Activated T-cell treated with anti-CD3 and anti-CD28 coated beads, Interleukin-2, amount 50 U/mL, for 24 hours (primary cell): ENCODE results near the gene THOC6.

ENCODE experiments used
- DNase-seq: peaks from one replicate; pipeline ENCODE4 v3.0.0-alpha.2; 2020
- H3K27ac Mint-ChIP-seq: 2 replicates; pipeline ENCODE4 v1.8.0; 2020; ENCODE audit warnings: mild to moderate bottlenecking, mixed read lengths
- H3K27me3 Mint-ChIP-seq: 2 replicates; pipeline ENCODE4 v1.8.0; 2020; ENCODE audit warnings: mixed read lengths
- H3K36me3 Mint-ChIP-seq: 2 replicates; pipeline ENCODE4 v1.8.0; 2020; ENCODE audit warnings: low read depth, mixed read lengths
- H3K4me1 Mint-ChIP-seq: 2 replicates; pipeline ENCODE4 v1.8.0; 2020; ENCODE audit warnings: low read depth, mixed read lengths
- H3K4me3 Mint-ChIP-seq: 2 replicates; pipeline ENCODE4 v1.8.0; 2020; ENCODE audit warnings: mild to moderate bottlenecking, moderate library complexity, mixed read lengths
- H3K9me3 Mint-ChIP-seq: 2 replicates; pipeline ENCODE4 v1.8.0; 2020; ENCODE audit warnings: mixed read lengths

THOC6 gene

DNA sequence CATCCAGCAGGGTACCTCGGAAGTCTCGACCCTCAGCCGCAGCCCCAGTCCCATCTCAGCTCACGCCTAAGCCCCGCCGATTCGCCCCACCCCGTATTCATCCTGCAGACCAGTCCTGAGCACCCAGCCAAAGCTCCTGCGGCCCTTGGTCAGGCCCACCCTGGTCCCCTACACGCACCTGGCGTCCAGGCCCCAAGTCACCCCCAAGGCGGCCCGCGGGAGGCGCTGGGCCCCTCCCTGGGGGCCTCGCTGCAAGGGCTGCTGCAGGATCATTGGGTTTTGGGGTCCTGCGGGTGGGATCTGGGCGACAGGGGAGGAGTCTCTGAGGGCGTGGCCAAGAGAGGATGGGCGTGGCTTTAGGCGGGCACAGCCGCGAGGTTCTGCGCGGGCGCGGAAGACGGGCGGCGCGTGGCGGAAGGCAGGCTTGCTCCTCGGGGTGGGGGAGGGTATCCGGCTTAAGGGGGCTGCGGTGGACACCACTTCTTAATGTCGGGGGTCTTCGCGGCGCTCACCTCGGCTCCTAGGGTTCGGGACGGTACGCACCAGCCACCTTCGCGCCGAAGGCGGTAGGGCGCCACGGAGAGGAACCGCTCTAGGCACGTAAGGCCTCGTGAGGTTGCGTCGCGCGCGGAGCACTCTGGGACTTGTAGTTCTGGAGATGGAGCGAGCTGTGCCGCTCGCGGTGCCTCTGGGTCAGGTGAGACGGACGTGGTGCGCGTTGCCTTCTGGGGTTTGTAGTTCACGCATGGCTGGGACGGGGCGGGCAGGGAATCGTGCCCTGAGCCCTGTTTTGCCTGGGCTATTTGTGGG lies at the start of gene THOC6, which contains the start of gene HCFC1R1:
Gene THOC6 (plus strand): TSS at position 367 of the 810 bp plus-strand sequence. CDS start 292 bp downstream, at position 659.
Gene HCFC1R1 (minus strand): TSS at position 274 of the 810 bp plus-strand sequence. CDS start 1 bp downstream, at position 273.
- H3K36me3 Mint-ChIP-seq: peaks cover 30% of the 10 kb centered on the region
- H3K27me3 Mint-ChIP-seq: peaks cover 7% of the 10 kb centered on the region
- peak within 1 kb of the TSS; percentile 88 for H3K4me3 Mint-ChIP-seq
- H3K27ac Mint-ChIP-seq: peak within 1 kb of the TSS; percentile 99
- no peaks in the 10 kb centered on the region for H3K9me3 Mint-ChIP-seq
- DNase-seq: peak; percentile 97
- H3K4me1 Mint-ChIP-seq: peaks cover 56% of the 10 kb centered on the region

DNA sequence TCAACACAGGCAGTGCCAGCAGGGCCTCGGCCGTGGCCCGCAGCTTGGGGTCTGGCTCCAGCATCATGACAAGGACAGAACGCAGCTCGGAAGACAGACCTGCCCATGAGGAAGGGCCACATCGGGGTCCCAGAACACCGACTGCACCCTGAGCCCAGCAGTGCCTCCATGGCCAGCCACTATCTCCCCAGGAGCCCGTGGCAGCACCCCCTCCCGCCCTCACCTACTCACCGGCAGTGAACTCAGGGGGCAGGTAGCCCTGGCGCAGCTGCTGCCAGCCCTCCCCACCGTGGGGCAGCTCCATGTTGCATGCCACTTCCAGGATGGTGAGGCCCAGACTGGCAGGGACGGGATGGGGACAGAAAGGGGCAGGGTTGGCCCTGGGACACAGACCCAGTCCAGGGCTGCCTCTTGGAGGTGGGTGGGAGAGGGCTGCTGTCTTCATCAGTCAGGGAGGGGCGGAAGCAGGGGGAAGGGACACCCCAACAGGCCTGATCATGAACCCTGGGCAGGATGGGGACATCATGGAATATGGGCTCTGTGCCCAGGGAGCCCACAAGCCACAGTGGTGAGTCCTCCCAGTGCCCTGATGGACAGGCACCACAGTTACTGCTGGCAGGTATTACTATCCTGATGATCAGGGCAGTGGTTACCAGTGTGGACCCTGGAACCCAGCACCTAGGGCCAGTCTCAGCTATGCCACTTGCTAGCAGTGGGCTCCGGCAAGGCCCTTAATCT lies 49.3 kb upstream of the THOC6 start:
- DNase-seq: no peak
- Mint-ChIP-seq H3K27me3 (no peaks in the 10 kb centered on the region), H3K4me1 (peaks cover 17% of the 10 kb centered on the region), H3K4me3 (no peak overlapping the region), H3K27ac (peak overlapping the region; percentile 8), H3K9me3 (no peaks in the 10 kb centered on the region), H3K36me3 (peaks cover 81% of the 10 kb centered on the region)

DNA sequence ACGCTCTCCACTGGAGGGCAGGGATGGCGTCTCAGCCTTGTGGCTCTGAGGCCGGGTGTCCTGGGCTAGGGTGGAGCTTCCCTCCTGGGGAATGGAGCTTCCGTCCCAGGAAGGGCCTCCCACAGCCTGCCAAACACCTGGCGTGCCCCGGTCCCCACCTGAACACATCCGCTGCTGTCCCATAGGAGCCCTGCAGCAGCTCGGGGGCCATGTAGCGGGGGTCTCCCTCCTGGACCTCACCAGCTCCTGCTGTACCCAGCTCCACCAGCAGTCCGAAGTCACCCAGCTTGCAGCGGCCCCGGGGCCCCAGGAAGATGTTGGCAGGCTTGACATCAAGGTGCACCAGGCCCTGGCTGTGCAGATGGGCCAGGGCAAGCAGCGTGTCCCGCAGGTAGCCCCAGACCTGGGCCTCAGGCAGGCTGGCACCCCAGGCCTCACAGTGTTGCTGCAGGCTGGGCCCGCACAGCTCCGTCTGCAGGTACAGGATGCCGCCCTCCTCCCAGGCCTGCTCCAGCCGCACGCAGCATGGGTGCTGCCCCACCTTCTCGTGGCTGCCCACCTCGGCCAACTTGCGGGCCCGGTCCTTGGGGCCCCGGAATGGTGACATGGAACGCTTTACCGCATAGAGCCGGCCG lies 48.6 kb upstream of the THOC6 start:
- Mint-ChIP-seq H3K27me3 (no peaks in the 10 kb centered on the region), H3K27ac (no peak overlapping the region), H3K4me3 (no peak overlapping the region), H3K4me1 (peaks cover 17% of the 10 kb centered on the region), H3K36me3 (peaks cover 83% of the 10 kb centered on the region), H3K9me3 (no peaks in the 10 kb centered on the region)
- no peak for DNase-seq

DNA sequence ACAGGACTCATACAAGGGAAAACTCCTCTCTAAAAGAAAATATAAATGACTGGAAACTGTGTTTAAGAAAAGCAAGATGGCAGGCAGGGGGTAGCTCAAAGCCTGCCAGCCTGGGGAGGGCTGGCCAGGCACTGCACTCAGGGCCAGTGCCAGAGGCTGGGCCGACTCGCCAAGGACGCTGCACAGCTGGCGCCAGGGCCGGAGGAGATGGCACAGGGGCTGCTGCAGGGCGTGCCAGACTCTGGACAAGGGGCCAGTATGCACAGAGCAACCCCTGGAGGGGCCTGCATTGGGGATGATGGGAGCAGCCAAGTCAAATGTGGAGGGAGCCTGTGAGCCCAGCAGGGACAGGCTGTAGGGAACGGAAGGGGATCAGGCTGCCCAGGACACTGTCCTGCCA lies 47.6 kb upstream of the THOC6 start:
- no peaks in the 10 kb centered on the region for H3K27me3 Mint-ChIP-seq
- no peak for DNase-seq
- H3K27ac Mint-ChIP-seq: no peak overlapping the region
- H3K4me3 Mint-ChIP-seq: no peak overlapping the region
- H3K9me3 Mint-ChIP-seq: no peaks in the 10 kb centered on the region
- peaks cover 78% of the 10 kb centered on the region for H3K36me3 Mint-ChIP-seq
- peaks cover 16% of the 10 kb centered on the region for H3K4me1 Mint-ChIP-seq

DNA sequence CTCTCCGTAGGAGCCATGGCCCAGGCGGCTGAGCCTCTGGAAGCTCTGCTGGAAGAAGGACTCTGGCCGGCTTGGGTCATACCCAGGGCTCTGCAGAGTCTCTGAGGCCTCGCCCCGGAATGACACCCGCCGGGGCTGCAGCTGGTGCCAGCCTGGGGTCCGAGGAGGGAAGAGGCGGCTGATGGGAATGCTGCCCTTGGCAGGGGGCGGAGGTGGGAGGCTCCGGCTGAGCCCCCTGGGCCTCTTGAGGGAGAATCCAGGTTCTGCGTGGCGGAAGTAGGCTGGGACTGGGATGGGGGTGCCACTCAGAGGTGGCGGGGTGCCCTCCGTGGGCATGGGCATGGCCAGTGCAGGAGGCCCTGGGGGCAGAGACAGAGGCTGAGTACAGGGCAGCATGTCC lies 47.2 kb upstream of the THOC6 start:
- no peak overlapping the region for H3K27ac Mint-ChIP-seq
- DNase-seq: no peak
- peaks cover 75% of the 10 kb centered on the region for H3K36me3 Mint-ChIP-seq
- H3K4me1 Mint-ChIP-seq: peaks cover 19% of the 10 kb centered on the region
- H3K4me3 Mint-ChIP-seq: no peak overlapping the region
- H3K9me3 Mint-ChIP-seq: no peaks in the 10 kb centered on the region
- H3K27me3 Mint-ChIP-seq: no peaks in the 10 kb centered on the region

DNA sequence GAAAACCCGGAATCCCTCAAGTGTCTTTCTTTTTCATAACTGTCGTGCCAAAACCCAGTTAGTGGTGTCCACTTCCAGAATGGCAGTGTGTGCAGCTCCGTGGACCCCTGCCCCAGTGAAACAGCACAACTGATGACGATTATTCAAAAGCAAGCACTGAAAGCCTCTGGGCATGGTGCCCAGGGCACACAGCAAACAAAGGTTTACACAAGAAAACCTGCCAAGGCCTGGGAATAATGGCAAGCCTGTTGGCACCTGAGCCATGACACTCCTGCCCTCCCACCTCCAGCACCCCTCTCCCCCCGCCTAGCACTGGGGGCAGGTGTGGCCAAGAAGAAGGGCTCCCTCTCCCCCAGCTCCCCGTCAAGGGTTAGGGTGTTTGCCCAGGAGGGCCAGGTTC lies 46.4 kb upstream of the THOC6 start:
- Mint-ChIP-seq H3K9me3 (no peaks in the 10 kb centered on the region), H3K4me3 (no peak overlapping the region), H3K4me1 (peaks cover 23% of the 10 kb centered on the region), H3K27me3 (no peaks in the 10 kb centered on the region), H3K27ac (peak overlapping the region; percentile 33), H3K36me3 (peaks cover 67% of the 10 kb centered on the region)
- no peak for DNase-seq

DNA sequence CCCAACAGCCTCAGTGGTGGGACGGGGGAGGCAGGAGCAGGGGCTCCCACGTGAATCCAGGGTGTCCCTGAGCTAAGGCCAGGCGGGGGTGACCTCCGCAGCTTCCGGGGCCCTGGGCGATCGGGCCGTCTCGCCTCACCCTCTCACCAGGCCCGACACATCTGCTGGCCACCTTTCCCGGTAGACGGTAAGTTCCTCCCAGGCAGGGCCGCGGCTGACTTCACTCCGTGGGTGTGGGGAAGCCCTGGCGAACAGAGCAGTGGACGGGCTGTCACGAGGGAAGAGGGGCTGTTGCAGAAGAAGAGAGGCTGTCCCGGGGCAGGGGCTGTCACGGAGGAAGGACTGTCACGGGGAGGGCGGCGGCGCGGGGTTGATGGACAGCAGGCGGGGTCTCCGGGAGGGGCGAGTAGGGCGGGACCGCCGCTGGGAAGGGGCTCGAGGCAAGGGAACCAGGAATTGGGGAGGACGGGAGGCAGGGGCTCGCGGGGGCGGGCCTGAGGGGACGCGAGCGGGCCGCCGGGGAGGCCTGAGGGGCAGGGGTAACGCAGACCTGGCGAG lies 44.1 kb upstream of the THOC6 start:
- no peak for DNase-seq
- no peaks in the 10 kb centered on the region for H3K9me3 Mint-ChIP-seq
- peaks cover 47% of the 10 kb centered on the region for H3K36me3 Mint-ChIP-seq
- peak overlapping the region; percentile 88 for H3K27ac Mint-ChIP-seq
- H3K27me3 Mint-ChIP-seq: peaks cover 3% of the 10 kb centered on the region
- peaks cover 33% of the 10 kb centered on the region for H3K4me1 Mint-ChIP-seq
- peak overlapping the region; percentile 90 for H3K4me3 Mint-ChIP-seq

DNA sequence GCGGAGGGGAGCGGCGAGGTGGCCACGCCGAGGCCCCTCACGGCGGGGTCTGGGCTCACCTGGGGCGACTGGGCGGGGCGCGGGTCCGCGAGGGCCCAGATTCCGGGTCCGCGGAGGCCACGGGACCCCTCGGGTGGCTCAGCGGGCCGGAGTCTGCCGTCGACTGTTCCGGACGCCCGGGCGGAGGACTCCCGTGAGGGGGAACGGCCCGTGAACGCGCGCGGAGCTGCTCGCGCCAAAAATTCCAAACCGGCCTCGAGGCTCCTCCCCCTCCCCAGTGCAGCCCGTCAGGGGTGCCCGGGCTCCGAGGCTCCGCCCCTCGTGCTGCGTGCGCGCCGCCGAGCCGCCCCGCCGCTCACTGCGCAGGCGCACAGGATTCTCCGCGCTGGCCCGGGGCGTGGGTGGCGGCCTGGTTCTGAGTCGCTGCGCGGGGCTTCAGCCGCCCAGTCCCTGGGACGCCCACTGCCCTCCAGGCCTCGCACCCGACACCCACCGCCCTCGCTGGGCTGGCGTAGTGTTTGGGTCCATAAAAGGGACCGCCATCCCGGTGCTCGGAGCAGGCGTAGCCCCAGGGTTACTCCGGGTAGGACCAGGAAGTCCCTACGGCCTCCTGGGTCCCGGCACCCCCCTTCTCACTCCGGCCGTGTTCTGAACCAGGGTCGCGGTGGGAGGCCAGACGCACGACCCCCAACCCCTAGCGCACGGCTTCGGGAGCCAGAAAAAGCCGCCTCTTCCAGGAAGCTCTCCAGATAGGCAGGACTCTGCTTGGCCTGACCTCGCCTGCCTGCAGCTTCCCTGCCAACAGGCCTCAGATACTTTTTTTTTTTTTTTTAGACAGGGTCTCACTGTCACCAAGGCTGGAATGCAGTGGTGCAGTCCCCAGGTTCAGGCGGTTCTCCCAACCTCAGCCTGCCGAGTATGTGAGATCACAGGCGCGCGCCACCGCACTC lies 43.3 kb upstream of the THOC6 start, which contains the start of gene PKMYT1:
Gene PKMYT1 (minus strand): TSS at position 220 of the 950 bp plus-strand sequence. CDS start 789 bp downstream, outside the sequence.
- H3K27me3 Mint-ChIP-seq: peaks cover 3% of the 10 kb centered on the region
- DNase-seq: peak; percentile 98
- H3K4me1 Mint-ChIP-seq: peaks cover 33% of the 10 kb centered on the region
- peak within 1 kb of the TSS; percentile 90 for H3K4me3 Mint-ChIP-seq
- H3K9me3 Mint-ChIP-seq: no peaks in the 10 kb centered on the region
- peak within 1 kb of the TSS; percentile 88 for H3K27ac Mint-ChIP-seq
- peaks cover 40% of the 10 kb centered on the region for H3K36me3 Mint-ChIP-seq

DNA sequence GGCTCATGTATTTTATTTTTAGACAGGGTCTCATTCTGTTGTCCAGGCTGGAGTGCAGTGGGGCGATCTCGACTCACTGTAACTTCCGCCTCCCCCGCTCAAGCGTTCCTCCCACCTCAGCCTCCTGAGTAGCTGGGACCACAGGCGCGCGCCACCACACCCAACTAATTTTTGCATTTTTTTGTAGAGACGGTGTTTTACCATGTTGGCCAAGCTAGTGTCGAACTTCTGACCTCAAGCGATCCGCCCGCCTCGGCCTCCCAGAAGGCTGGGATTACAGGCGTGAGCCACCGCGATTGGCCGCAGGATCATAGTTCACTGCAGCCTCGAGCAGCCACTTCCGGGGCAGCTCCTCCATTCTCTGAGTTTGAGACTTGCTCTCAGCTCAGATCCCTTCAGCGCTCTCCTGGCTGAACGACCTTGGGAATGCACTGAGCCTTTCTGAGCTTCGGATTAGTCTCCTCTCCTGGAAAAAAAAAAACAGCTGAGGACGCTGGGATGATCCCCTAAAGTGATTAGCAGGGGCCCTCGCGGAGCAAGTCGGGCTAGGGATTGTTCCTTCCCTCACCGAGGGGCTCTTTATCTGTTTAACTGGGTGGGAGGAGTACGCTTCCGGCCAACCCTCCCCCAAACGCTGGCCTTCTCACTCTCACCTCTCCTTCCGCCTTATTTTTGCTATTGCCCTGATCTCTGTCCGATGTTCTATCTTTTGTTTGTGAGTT lies 42.5 kb upstream of the THOC6 start:
- DNase-seq: no peak
- peaks cover 3% of the 10 kb centered on the region for H3K27me3 Mint-ChIP-seq

DNA sequence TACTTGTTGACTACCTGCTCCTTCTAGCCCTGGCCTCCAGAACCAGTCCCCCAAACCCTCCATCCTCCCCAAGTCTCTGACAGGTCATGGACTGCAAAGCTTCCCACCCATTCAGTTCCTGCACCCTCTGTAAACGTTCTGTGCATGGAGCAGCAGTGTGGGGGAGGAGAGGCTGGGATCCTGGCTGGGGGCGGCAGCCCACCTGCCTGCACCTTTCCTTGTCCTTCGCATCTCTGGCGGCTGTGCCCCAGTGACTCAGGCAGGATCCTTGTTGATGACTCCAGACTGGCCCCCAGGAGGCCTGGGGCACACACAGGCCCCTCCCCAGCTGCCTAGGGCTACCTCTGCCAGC lies 42.0 kb upstream of the THOC6 start:
- H3K27me3 Mint-ChIP-seq: peaks cover 5% of the 10 kb centered on the region
- peak overlapping the region; percentile 60 for H3K4me3 Mint-ChIP-seq
- H3K27ac Mint-ChIP-seq: peak overlapping the region; percentile 45

More for the DNA sequence above, 42.5 kb upstream of the THOC6 start:
- Mint-ChIP-seq H3K27ac (peak overlapping the region; percentile 88), H3K4me3 (peak overlapping the region; percentile 90), H3K9me3 (no peaks in the 10 kb centered on the region), H3K4me1 (peaks cover 33% of the 10 kb centered on the region), H3K36me3 (peaks cover 31% of the 10 kb centered on the region)

DNA sequence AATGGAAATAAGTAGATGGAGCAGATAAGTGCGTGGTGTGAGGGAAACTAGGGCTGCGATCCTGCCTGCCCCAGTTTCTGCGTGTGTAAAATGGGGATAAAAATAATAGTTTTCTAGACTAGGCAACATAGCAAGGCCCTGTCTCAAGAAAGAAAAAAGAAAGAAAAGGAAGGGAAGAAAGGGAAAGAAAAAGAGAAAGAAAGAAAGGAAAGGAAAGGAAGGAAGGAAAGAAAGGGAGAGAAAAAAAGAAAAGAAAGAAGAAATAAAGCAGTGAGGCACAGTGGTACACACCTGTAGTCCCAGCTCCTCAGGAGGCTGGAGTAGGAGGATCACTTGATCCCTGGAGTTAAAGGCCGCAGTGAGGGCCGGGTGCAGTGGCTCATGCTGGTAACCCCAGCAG lies 41.4 kb upstream of the THOC6 start:
- Mint-ChIP-seq H3K36me3 (peaks cover 21% of the 10 kb centered on the region), H3K4me1 (peaks cover 33% of the 10 kb centered on the region), H3K9me3 (no peaks in the 10 kb centered on the region), H3K27ac (no peak overlapping the region), H3K4me3 (peak overlapping the region; percentile 60), H3K27me3 (peaks cover 5% of the 10 kb centered on the region)
- DNase-seq: no peak

More for the DNA sequence above, 42.0 kb upstream of the THOC6 start:
- Mint-ChIP-seq H3K9me3 (no peaks in the 10 kb centered on the region), H3K36me3 (peaks cover 26% of the 10 kb centered on the region), H3K4me1 (peaks cover 33% of the 10 kb centered on the region)
- no peak for DNase-seq

DNA sequence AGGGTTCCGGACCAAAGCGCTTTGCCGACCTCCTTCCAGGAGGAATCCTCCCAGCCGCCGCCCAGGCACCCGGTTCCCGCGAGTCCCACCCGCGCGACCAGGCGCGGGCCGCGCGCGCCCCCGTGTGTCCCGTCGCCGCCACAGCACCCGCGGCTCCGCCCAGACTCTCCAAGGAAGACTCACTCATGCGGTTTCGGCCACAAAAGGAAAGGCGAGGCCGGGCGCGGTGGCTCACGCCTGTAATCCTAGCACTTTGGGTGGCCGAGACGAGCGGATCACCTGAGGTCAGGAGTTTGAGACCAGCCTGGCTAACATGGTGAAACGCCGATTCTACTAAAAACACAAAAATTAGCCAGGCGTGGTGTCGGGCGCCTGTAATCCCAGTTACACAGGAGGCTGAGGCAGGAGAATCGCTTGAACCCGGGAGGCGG lies 40.1 kb upstream of the THOC6 start:
- no peak overlapping the region for H3K27ac Mint-ChIP-seq
- H3K27me3 Mint-ChIP-seq: peaks cover 5% of the 10 kb centered on the region
- no peaks in the 10 kb centered on the region for H3K9me3 Mint-ChIP-seq
- H3K36me3 Mint-ChIP-seq: peaks cover 10% of the 10 kb centered on the region
- peaks cover 28% of the 10 kb centered on the region for H3K4me1 Mint-ChIP-seq
- peak; percentile 86 for DNase-seq
- peak overlapping the region; percentile 33 for H3K4me3 Mint-ChIP-seq

DNA sequence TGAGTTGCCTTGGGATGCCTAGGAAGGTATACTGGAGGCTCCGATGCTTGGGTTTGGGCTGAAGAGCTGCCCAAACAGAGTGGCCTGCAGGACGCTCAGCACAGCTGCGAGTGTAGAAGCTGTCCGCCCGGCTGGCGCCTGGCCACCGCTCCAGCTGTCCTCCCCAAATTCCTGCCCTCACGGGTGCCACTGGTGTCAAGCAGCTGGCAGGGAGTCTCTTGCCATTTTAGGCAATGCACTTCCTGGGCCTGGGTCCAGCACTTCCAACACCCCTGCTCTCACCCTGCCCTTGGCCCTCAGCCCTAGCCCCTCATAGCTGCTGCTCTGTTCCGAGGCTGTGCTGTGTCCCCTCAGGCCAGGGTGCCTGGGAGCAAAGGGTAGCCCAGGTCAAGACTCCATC lies 38.4 kb upstream of the THOC6 start:
- Mint-ChIP-seq H3K27me3 (peaks cover 5% of the 10 kb centered on the region), H3K27ac (no peak overlapping the region), H3K36me3 (peaks cover 3% of the 10 kb centered on the region), H3K9me3 (no peaks in the 10 kb centered on the region), H3K4me3 (no peak overlapping the region), H3K4me1 (peaks cover 25% of the 10 kb centered on the region)
- no peak for DNase-seq
